ENCODE measurements around the gene CRAT.

The CRAT gene

DNA sequence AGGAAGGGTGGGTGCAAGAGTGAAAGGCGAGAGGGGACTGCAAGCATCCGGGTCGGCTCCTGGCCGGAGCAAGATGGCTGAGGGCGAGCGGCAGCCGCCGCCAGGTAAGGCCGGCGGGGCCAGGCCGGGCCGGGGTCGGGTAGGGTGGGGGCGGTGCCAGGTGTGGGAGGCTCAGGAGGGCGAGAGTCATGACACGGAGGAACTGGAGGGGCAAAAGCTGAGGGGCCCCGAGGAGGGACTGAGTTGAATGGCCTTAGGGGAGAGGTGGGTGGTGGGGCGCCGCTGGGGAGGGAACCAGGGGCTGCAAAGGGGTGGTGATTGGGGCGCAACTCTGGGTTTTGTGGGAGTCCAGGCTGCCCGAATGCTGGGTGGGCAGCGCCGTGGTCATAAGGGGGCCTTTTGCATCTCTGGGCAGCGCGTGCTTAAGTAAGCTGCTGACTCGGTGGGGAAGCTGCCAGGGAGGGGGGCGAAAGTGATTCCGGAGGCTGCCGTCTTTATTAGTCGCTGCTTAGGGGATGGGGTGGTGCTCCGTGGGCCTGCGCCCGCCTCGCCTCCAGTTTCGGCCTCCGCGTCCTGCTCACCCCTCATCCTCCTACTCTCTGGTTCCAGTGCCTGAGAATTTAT, 1.0 kb upstream of the CRAT start:
- in situ Hi-C loops (cut with HindIII; ENCODE audit: low sequenced_read_pairs) = no loop called here
- H3K4me3 ChIP-seq (ENCODE audit: low read depth, low read length) = peak overlapping the region; percentile 86
- DNase-seq (ENCODE audit: low read depth) = no peak
- TF ChIP-seq, protein P1, sequence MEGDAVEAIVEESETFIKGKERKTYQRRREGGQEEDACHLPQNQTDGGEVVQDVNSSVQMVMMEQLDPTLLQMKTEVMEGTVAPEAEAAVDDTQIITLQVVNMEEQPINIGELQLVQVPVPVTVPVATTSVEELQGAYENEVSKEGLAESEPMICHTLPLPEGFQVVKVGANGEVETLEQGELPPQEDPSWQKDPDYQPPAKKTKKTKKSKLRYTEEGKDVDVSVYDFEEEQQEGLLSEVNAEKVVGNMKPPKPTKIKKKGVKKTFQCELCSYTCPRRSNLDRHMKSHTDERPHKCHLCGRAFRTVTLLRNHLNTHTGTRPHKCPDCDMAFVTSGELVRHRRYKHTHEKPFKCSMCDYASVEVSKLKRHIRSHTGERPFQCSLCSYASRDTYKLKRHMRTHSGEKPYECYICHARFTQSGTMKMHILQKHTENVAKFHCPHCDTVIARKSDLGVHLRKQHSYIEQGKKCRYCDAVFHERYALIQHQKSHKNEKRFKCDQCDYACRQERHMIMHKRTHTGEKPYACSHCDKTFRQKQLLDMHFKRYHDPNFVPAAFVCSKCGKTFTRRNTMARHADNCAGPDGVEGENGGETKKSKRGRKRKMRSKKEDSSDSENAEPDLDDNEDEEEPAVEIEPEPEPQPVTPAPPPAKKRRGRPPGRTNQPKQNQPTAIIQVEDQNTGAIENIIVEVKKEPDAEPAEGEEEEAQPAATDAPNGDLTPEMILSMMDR (IDR thresholded peaks at IDR 0.05; ENCODE audit: low read depth, low read length, missing control alignments) = no peak

DNA sequence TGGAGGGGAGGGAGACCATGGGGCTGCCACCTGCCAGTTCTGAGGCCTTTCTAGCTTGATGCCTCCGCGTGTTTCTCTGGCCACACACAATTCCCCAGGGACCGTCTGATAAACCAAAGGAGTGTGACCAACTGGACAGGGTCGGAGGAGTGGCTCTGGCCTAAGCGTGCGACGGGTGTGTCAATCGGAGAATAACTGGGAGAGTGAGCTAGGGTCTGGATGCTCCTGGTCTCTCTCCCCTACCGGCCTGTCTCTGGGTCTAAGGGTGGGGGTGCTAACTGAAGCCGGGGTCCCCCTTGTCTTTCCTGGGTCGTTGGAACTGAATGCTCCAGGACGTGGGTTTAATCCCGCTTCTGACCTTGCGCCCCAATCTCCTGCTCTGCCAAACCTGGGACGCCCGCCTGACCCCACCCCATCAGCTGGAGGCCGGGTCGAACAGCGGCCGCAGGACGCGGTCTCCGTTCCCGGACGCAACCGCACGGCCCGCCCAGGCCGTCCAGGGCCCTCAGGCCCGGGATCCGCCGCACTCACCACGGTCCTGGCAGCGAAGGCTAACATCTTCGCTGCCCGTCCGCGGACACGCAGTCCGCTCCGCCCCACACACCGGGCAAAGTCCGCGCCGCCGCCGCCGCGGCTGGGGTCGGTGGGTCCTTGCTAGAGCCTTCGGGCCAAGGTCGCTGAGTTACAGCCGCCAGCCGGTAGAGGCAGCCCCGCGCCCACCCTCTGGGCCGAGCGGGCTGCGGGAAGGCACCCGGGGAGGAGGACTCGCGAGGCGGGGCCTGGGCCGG, 447 bp downstream of the CRAT start:
- DNase-seq (ENCODE audit: low read depth) = no peak
- in situ Hi-C loops (cut with HindIII; ENCODE audit: low sequenced_read_pairs) = no loop called here
- H3K4me3 ChIP-seq (ENCODE audit: low read depth, low read length) = peak overlapping the region; percentile 86
- TF ChIP-seq, protein P1 (IDR thresholded peaks at IDR 0.05; ENCODE audit: low read depth, low read length, missing control alignments) = no peak

DNA sequence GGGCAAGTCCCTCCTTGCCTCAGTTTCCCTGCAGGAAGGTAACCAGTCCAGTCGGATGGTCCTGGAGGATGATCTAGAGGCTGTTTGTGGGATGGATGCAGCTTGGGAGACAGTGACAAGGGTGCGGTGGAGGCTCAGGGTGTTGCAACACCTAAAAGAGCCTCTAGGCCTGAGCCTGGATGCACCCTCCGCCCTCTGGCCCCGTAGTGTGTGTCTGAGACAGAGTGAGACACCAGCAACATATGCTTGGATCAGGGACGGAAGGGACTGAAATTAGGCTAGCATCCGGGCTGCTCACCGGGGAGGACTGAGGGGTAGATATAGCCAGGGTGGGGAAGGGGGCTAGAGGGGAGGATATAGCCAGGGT, 1.1 kb downstream of the CRAT start:
- in situ Hi-C loops (cut with HindIII; ENCODE audit: low sequenced_read_pairs) = no loop called here
- H3K4me3 ChIP-seq (ENCODE audit: low read depth, low read length) = peak overlapping the region; percentile 86
- TF ChIP-seq, protein P1 (IDR thresholded peaks at IDR 0.05; ENCODE audit: low read depth, low read length, missing control alignments) = no peak
- DNase-seq (ENCODE audit: low read depth) = no peak

DNA sequence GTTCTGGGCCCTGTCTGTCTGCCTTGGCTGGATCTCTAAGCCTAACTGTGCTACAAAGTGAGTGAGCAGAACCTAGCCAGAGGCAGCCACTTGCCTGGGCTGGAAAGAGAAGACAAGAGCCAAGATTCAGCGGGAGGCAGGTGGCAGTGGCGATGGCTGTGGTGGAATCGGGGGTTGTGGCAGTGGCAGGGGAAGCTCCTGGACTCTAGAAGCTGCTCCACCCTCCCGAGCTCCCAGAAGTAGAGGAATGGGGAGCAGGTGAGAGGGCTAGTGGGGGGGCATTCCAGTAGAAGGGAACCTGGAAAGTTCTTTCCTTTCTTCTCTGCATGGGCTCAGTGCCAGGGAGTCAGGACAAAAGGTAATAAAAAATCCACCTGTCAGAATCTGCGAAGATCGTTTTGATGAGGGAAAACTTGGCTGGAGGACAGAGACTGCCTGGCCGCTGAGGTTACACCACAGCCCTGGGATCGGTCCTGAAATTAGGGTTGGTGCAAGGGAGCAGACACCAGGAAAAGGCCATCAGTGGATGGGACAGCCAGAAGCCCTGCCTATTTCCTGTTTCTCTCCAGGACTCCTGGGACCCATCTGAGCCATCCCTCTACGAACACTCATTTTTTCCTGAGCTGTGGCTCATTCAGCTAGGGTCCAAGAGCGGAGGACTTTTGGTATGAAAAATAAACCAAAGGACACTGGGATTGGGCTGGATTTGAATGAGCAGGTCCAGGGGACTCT, 1.6 kb downstream of the CRAT start:
- no peak for DNase-seq (ENCODE audit: low read depth)
- in situ Hi-C loops (cut with HindIII; ENCODE audit: low sequenced_read_pairs) = no loop called here
- H3K4me3 ChIP-seq (ENCODE audit: low read depth, low read length) = no peak overlapping the region
- TF ChIP-seq, protein P1 (IDR thresholded peaks at IDR 0.05; ENCODE audit: low read depth, low read length, missing control alignments) = no peak

DNA sequence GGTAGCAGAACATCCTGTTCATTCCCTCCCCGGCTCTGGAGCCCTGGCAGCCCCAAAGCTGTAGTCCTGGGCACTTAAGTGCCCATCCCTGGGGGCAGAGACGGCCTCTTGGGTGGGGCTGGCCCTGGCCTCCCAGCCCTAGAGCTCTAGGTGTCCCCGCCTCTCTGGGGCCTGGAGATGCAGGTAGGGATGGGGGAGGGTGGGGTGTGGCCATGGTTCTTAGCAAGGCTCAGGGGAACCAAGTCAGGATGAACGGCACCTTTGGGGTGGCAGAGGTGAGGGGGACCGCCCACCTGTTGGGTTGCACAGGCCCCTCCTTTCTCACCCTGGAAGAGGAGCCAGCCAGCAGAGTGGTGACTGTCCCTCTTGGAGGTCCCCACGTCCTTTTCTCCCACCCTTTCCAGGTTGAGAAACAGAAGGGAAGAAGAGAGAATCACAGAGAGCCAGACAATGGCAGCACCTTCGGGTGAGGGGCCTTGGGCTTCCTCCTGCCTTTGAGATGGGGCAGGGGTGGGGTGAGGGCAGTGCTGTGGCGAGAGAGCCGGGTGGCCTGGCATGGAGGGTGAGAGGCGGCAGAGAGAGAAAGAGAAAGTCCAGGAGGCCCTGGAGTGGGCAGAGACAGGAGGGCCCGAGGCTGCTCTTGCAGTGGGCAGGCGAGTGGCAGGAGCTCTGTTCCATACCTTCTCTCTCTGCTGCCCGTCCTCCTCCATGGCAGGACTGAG, 2.3 kb downstream of the CRAT start:
- no peak overlapping the region for H3K4me3 ChIP-seq (ENCODE audit: low read depth, low read length)
- DNase-seq (ENCODE audit: low read depth) = no peak
- TF ChIP-seq, protein P1 (IDR thresholded peaks at IDR 0.05; ENCODE audit: low read depth, low read length, missing control alignments) = no peak
- in situ Hi-C loops (cut with HindIII; ENCODE audit: low sequenced_read_pairs) = no loop called here

DNA sequence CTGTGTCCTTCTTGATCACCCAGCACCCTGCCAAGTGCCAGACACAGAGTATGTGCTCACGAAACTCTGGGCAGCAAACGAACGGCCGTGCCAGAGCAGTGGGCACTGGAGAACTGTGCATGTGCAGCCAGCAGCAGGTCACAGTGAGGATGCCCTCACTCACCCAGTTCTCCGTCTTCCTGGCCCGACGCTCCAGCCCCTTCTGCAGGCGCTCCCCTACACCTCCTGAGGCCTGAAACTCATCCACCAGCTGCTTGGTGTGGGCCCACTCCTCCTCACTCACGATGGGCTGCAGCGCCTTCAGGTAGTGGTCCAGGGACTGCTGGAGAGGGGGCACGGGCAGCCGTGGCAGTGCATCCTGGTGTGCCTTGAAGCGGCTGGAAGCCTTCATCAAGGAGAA, 2.9 kb downstream of the CRAT start:
- DNase-seq (ENCODE audit: low read depth) = no peak
- TF ChIP-seq, protein P1 (IDR thresholded peaks at IDR 0.05; ENCODE audit: low read depth, low read length, missing control alignments) = no peak
- in situ Hi-C loops (cut with HindIII; ENCODE audit: low sequenced_read_pairs) = no loop called here
- H3K4me3 ChIP-seq (ENCODE audit: low read depth, low read length) = no peak overlapping the region
